ENCODE results near the gene TRMT112.

DNA sequence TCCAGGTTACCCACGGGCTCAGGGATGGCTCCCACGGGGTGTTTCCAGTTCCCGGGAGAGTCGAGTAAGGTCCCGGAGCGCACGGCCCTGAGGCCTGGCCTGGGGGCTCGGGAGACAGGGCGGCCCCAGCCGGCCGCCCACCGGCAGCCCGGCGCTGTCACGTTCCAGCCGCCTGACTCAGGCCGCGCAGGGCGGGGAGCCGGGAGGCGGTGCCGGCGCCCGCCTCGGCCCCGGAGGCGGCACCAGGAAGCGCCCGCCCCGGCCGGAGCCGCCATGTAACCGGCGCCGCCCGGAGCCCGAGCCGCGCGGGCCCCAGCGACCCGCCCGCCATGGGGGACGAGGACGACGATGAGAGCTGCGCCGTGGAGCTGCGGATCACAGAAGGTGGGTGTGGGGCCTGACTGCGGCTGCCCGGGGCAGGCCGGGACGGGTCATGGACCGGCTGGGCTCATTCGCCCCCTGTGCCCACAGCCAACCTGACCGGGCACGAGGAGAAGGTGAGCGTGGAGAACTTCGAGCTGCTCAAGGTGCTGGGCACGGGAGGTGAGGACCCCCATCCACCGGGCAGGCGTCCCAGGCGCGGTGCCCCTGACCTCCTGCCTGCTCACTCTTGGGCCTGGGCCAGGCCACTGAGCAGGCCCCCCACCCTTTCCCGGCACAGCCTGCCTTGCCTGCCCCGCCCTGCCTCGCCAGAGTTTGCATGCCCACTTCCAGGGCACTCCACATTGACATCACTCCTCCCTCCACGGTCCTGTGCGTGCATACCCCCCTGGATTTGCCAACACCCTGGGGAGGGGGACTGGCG is 41.8 kb upstream of the TRMT112 start, which contains the start of gene RPS6KA4:
- TF ChIP-seq ELF4 (IDR thresholded peaks at IDR 0.05) = no peak
- TF ChIP-seq HDGF (IDR thresholded peaks at IDR 0.05; ENCODE audit: borderline replicate concordance) = no peak
- no peak for TF ChIP-seq BHLHE40 (IDR thresholded peaks at IDR 0.05; ENCODE audit: borderline replicate concordance)
- no peak for TF ChIP-seq FOXM1 (IDR thresholded peaks at IDR 0.05; ENCODE audit: borderline replicate concordance)
- no peak for TF ChIP-seq CTBP1 (IDR thresholded peaks at IDR 0.05; ENCODE audit: borderline replicate concordance)
- TF ChIP-seq, protein P1, sequence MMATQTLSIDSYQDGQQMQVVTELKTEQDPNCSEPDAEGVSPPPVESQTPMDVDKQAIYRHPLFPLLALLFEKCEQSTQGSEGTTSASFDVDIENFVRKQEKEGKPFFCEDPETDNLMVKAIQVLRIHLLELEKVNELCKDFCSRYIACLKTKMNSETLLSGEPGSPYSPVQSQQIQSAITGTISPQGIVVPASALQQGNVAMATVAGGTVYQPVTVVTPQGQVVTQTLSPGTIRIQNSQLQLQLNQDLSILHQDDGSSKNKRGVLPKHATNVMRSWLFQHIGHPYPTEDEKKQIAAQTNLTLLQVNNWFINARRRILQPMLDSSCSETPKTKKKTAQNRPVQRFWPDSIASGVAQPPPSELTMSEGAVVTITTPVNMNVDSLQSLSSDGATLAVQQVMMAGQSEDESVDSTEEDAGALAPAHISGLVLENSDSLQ (IDR thresholded peaks at IDR 0.05) = no peak
- no peak for TF ChIP-seq SP1 (IDR thresholded peaks at IDR 0.05)
